ENCODE data around the gene SLC39A11. TPM values are rescaled to one million over a fixed set of nuclear protein-coding genes. Genes with fewer than 3 reads are reported as not detected.

SLC39A11 gene
- polyA plus RNA-seq, 1 donor from 2014 or later = 8.0 TPM

DNA sequence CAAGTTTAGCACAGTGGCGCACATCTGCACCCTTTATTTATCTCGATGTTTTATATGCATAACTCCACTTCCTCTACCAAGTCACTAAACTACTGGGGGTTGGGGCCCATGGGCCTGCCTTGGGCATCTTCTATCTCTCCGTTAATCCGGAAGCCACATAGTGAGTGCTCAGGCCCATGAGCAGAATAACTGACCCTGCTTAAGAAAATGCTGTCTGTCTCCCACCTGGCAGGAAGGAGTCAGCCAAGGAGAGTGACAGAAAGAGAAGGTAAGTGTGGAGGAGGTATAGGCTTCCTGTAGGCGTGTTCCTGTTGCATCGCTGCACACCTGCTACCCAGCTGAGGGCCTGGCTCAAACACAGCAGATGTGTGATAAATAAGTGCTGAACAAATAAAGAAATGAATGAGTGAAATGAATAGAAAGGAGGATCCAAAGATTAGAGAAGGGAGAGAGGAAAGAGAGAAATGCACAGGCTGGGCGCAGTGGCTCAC lies 320.1 kb downstream of the SLC39A11 start:
- Histone ChIP-seq H3K4me3 (ENCODE audit: low read length) (no peak overlapping the region), H3K27me3 (ENCODE audit: insufficient read depth, low read depth, low read length) (no peaks in the 10 kb centered on the region), H3K9me3 (ENCODE audit: low read length) (no peaks in the 10 kb centered on the region), H3K79me2 (replicated peaks; ENCODE audit: insufficient read depth, low read length) (no peaks in the 10 kb centered on the region), H3K36me3 (ENCODE audit: insufficient read depth, low read length) (no peaks in the 10 kb centered on the region), H3F3A (ENCODE audit: insufficient read depth, low read length, poor library complexity, severe bottlenecking) (no peaks in the 10 kb centered on the region), H3K9me2 (ENCODE audit: insufficient read depth, low read length) (no peaks in the 10 kb centered on the region), H2AFZ (ENCODE audit: low read depth, low read length) (no peak overlapping the region), H3K4me2 (ENCODE audit: low read length) (no peak overlapping the region), H3K9ac (ENCODE audit: low read length) (no peak overlapping the region), H4K20me1 (ENCODE audit: insufficient read depth) (no peaks in the 10 kb centered on the region), H3K27ac (ENCODE audit: low read length) (no peak overlapping the region)
- no peak for TF ChIP-seq TAF1 (IDR thresholded peaks at IDR 0.05; ENCODE audit: low read depth)
- no peak for TF ChIP-seq POLR2AphosphoS5 (IDR thresholded peaks at IDR 0.05)
- no peak for TF ChIP-seq EP300 (conservative IDR thresholded peaks at IDR 0.05; ENCODE audit: poor library complexity, severe bottlenecking)
- no peak for TF ChIP-seq CTCF (IDR thresholded peaks at IDR 0.05; ENCODE audit: poor library complexity, severe bottlenecking)
- no peak for TF ChIP-seq SMC3 (conservative IDR thresholded peaks at IDR 0.05; ENCODE audit: poor library complexity)
- no peak for TF ChIP-seq RAD21 (conservative IDR thresholded peaks at IDR 0.05)

GRCh38 chr17:72771734-72772133 lies 320.8 kb downstream of the SLC39A11 start:
- Histone ChIP-seq H3K27me3 (ENCODE audit: insufficient read depth, low read depth, low read length) (no peaks in the 10 kb centered on the region), H3K4me3 (ENCODE audit: low read length) (no peak overlapping the region), H3K4me2 (ENCODE audit: low read length) (no peak overlapping the region), H3K9ac (ENCODE audit: low read length) (no peak overlapping the region), H3K27ac (ENCODE audit: low read length) (no peak overlapping the region), H3K36me3 (ENCODE audit: insufficient read depth, low read length) (no peaks in the 10 kb centered on the region), H4K20me1 (ENCODE audit: insufficient read depth) (no peaks in the 10 kb centered on the region), H3K9me2 (ENCODE audit: insufficient read depth, low read length) (no peaks in the 10 kb centered on the region), H3K79me2 (replicated peaks; ENCODE audit: insufficient read depth, low read length) (no peaks in the 10 kb centered on the region), H3F3A (ENCODE audit: insufficient read depth, low read length, poor library complexity, severe bottlenecking) (no peaks in the 10 kb centered on the region), H2AFZ (ENCODE audit: low read depth, low read length) (no peak overlapping the region), H3K9me3 (ENCODE audit: low read length) (no peaks in the 10 kb centered on the region)
- TF ChIP-seq SMC3 (conservative IDR thresholded peaks at IDR 0.05; ENCODE audit: poor library complexity) (no peak), POLR2AphosphoS5 (IDR thresholded peaks at IDR 0.05) (no peak), MXI1 (conservative IDR thresholded peaks at IDR 0.05; ENCODE audit: poor library complexity, severe bottlenecking) (no peak), EZH2 (IDR thresholded peaks at IDR 0.05; ENCODE audit: borderline replicate concordance, insufficient read depth, low read length, poor library complexity, severe bottlenecking) (no peak), TAF1 (IDR thresholded peaks at IDR 0.05; ENCODE audit: low read depth) (no peak), EP300 (conservative IDR thresholded peaks at IDR 0.05; ENCODE audit: poor library complexity, severe bottlenecking) (no peak), CTCF (IDR thresholded peaks at IDR 0.05; ENCODE audit: poor library complexity, severe bottlenecking) (no peak), REST (IDR thresholded peaks at IDR 0.05; ENCODE audit: borderline replicate concordance) (no peak), RAD21 (conservative IDR thresholded peaks at IDR 0.05) (no peak)
